ENCODE measurements around the gene AAK1.

The AAK1 gene

DNA sequence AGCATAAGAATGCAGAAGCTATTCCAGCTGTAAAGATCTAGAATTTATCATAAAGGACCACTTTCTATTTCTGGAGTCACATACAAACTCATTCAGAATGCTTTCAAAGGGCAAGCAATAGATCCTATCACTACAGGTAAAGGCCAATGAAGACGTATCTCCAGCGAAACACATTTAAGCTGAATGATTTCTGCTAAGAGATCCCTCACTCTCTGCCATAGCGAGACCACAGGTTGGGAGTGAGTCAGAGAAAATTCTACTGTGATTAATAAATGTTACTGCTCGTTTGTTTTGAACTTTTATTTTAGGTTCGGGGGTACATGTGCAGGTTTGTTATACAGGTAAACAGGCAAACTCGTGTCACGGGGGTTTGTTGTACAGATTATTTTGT lies 133.8 kb downstream of the AAK1 start:
- no peak for DNase-seq (ENCODE audit: low read depth)
- TF ChIP-seq, protein P1, sequence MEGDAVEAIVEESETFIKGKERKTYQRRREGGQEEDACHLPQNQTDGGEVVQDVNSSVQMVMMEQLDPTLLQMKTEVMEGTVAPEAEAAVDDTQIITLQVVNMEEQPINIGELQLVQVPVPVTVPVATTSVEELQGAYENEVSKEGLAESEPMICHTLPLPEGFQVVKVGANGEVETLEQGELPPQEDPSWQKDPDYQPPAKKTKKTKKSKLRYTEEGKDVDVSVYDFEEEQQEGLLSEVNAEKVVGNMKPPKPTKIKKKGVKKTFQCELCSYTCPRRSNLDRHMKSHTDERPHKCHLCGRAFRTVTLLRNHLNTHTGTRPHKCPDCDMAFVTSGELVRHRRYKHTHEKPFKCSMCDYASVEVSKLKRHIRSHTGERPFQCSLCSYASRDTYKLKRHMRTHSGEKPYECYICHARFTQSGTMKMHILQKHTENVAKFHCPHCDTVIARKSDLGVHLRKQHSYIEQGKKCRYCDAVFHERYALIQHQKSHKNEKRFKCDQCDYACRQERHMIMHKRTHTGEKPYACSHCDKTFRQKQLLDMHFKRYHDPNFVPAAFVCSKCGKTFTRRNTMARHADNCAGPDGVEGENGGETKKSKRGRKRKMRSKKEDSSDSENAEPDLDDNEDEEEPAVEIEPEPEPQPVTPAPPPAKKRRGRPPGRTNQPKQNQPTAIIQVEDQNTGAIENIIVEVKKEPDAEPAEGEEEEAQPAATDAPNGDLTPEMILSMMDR (IDR thresholded peaks at IDR 0.05; ENCODE audit: low read length, missing control alignments), result no peak
- no peak overlapping the region for H3K4me3 ChIP-seq (replicated peaks; ENCODE audit: low read depth, low read length)

DNA sequence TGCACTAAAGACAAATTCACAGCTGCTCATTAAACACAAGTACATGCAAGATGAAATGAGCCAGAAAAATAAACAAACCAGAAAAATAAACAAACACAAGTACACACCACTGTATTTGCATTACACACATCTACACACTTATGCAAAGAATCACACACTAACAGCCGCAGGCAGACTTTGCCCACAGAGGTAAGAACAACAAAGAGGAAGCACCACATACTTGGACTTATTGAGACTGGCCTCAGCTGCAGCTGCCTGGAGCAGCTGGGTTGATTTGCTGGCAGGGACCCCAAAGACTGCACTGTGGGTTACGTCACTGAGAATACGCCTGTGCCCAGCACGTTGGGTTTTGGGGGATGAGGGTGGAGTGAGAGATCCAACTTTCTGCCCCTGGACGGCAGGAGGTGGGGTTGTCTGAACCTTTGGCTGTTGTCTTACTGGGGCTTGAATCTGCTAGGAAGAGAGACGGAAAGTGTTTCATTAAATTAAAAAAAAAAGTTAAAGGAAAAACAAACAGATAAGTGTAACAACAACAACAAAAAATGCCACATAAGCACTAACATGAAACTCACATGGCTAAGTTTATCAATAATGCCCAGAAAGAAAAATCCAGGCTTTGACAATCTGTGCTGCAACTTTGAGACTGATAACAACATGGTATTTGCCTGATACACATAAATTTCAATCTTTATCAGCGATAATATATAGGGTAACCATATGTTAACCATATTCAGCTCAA lies 134.4 kb downstream of the AAK1 start:
- DNase-seq (ENCODE audit: low read depth), result no peak
- TF ChIP-seq, protein P1 (IDR thresholded peaks at IDR 0.05; ENCODE audit: low read length, missing control alignments), result no peak
- H3K4me3 ChIP-seq (replicated peaks; ENCODE audit: low read depth, low read length), result no peak overlapping the region

DNA sequence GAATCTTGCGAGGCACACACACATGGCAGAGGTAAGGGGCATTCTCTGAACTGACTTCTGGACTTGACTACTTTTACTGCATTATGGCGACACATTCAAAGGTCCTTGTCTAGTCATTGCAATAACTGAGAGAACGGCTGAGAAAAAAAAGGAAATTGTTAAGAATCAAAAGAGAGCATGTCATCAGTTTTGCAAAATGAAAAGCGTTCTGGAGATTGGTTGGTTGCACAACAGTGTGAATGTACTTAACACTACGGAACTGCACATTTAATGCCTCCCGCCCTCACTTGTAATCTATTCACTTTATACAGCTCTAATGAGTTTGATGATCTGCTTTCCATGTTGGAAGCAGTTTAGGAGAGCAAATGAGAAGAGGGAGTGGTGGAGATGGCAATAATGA lies 137.8 kb downstream of the AAK1 start:
- TF ChIP-seq, protein P1 (IDR thresholded peaks at IDR 0.05; ENCODE audit: low read length, missing control alignments), result no peak
- no peak overlapping the region for H3K4me3 ChIP-seq (replicated peaks; ENCODE audit: low read depth, low read length)
- DNase-seq (ENCODE audit: low read depth), result no peak

GRCh38 chr2:69501301-69501700 lies 142.2 kb downstream of the AAK1 start:
- H3K4me3 ChIP-seq (replicated peaks; ENCODE audit: low read depth, low read length), result no peak overlapping the region
- DNase-seq (ENCODE audit: low read depth), result no peak
- TF ChIP-seq, protein P1 (IDR thresholded peaks at IDR 0.05; ENCODE audit: low read length, missing control alignments), result no peak

GRCh38 chr2:69499966-69500365 lies 143.6 kb downstream of the AAK1 start:
- H3K4me3 ChIP-seq (replicated peaks; ENCODE audit: low read depth, low read length), result no peak overlapping the region
- DNase-seq (ENCODE audit: low read depth), result no peak

DNA sequence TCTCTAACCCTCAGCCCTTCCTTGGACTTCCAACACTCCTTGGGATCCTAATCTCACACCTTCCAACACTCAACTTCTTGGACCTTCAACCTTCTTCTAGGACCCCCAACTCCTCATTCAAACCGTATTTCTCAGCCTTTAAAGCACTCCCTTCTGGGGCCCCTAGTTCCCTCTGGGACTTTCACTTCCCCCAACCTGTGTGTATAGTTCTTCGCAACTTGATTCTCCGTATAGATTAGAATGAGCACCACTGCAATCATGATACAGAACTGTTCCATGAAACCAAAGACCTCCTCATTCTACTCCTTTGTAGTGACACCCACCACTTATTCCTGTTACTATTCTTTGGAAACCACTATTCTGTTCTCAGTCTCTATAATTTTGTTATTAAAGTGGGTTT lies 144.3 kb downstream of the AAK1 start:
- H3K4me3 ChIP-seq (replicated peaks; ENCODE audit: low read depth, low read length), result no peak overlapping the region
- TF ChIP-seq, protein P1 (IDR thresholded peaks at IDR 0.05; ENCODE audit: low read length, missing control alignments), result no peak
- no peak for DNase-seq (ENCODE audit: low read depth)

More at GRCh38 chr2:69499966-69500365, 143.6 kb downstream of the AAK1 start:
- TF ChIP-seq, protein P1 (IDR thresholded peaks at IDR 0.05; ENCODE audit: low read length, missing control alignments), result no peak

DNA sequence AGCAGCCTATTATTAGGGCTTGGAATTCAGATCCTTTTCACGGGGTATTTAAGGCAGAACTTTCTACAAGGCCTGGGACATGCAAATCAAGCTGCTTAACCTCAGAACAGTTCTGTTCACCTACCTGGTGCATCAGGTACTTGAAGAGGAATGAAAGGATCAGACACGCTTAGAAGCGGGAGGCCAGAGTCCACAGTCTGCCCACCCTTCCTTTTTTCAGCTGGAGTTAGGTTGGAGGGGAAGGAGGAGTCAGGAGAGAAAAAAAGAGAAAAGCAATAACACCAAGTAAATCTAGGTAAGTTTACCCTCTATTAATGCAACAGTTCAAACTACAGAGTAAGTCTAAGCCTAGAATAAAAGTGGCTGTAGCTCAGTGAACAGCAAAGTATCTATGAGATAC lies 147.7 kb downstream of the AAK1 start:
- no peak for DNase-seq (ENCODE audit: low read depth)
- no peak overlapping the region for H3K4me3 ChIP-seq (replicated peaks; ENCODE audit: low read depth, low read length)
- TF ChIP-seq, protein P1 (IDR thresholded peaks at IDR 0.05; ENCODE audit: low read length, missing control alignments), result no peak

All from fibroblast of pulmonary artery (primary cell).